HG03575 (cell line): ENCODE results near the gene PLXNA1.

Experiments
- ATAC-seq: cut with Tn5 transposase; IDR thresholded peaks from one replicate; pipeline ENCODE4 v1.9.1; 2021; ENCODE audit not compliant: unreplicated experiment, insufficient number of reproducible peaks, low FRiP score; ENCODE audit errors: extremely low read depth

PLXNA1 gene

DNA sequence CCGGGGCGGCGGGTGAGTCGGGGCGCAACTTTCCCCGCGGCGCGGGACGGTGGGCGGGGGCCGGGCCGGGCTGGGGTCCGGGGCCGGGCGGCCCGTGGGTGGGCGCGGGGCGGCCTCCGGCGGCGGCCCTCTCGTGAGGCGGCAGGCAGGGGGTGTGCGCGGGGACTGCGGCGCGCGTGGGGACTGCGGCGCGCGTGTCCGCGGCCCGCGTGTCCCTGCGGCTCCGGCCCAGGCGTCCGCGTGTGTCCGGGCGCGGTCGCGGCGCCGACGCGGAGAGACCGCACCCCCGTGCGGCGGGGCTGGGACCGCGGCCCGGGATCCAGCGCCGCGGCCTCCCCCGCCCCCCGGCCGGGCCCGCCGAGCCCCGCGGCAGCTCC, 349 bp downstream of the PLXNA1 start:
- no peak for ATAC-seq

DNA sequence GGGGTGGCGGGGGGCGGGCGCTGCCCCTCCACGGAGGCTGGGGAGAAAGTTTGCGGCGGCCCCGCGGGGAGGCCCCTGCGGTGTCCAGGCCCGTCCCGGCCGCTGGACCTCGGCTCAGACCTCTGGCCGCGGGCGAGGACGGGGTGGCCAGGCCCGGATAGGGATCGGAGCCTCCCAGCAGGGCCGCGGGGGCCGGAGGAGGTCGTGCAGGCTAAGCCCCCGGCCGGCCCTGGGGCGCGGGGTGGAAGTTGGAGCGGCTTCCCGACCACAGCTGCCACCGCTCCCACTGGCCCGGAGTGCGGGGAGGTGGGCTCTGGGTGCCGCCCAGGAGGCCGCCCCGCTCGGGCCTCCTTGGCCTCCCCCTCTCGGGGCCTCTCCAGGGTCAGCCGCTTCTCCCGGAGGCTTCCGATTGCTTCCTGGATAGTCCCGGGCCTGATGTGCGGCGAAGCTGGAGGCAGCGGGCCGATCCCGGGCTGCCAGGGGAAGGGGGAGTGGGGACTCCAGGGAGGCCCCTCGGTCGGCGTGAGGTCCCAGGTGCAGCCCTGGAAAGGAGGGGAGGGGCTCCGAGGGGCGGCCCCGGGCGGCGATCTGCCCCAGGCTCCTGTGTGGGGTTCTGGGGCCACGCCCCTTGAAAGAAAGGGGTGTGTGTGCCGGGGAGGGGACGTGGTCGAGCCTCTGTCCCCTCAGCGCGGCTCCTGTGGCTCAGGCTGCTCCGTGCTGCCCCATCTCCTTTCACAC, 907 bp downstream of the PLXNA1 start:
- ATAC-seq, result no peak

DNA sequence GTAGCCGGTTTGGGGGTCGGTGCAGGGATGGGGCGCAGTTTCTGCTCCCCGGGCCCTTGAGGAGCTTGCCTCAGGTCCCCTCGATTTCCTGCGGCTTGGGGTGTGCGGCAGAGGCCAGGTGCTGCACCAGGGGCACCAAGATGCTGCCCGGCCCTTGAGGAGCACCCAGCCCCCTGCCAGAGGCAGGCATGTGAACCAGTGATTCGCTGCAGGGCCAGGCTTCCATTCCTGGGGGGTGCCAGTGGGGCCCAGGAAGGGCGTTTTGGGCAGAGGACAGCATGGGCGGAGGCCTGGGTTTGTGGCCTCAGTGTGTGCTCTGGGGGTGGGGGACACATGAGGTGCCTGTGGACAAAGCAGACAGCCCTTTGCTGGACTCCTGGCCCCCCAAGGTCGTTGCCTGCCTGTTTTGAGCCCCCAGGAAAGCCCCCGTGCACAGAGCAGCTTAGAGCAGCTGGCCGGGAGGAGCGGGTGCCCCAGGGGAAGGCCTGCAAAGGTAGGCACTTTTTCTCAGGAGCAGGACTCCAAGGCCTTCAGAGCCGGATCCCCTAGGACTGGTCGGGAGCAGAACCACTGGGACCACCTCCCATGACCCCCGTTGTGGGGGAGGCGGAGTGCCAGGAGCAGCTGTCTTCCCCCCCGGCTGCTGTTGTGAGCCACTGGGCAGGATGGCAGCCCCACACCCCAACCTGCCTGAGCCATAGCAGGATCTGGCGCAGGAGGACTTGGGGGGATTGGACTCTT, 1.6 kb downstream of the PLXNA1 start:
- ATAC-seq, result no peak

DNA sequence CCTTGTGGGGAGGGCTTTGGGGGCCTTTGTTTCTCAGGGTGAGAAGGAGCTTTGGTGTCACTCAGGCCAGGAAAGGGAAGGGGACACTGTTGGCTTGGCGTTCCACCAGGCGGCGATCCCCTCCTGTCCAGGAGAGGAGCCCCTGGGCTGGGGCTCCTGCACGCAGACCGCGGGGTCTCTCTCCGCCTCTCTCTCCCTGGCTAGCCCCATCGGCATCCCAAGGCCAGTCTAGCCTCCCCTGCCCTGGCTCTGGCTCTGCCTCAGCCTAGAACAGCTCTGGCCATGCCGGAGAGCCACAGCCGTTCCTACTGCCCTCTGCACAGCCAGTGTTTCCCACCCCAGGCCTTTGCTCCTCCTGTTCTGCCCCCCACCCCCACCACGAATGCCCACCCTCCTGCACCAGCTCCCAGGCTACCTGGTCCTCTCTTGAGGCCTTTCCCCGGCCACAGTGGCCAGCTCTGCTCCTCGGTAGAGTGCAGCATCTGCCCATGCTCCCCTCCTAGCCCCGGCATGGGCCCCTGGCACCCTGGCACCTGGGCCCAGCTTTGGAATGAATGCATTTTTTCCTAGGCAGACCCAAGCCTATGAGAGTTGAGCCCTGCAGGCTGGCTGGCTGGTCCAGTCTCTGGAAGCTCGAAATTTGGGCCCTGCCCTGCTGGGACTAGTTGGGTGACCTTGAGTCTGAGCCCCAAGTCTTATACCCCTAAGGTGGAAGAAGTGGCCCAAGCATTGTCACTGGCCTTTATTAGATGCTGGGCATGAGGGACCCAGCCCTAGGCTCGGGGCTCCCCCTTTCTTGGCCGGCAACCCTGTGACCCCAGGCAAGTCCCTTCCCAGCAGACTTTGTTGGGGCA, 2.4 kb downstream of the PLXNA1 start:
- no peak for ATAC-seq

DNA sequence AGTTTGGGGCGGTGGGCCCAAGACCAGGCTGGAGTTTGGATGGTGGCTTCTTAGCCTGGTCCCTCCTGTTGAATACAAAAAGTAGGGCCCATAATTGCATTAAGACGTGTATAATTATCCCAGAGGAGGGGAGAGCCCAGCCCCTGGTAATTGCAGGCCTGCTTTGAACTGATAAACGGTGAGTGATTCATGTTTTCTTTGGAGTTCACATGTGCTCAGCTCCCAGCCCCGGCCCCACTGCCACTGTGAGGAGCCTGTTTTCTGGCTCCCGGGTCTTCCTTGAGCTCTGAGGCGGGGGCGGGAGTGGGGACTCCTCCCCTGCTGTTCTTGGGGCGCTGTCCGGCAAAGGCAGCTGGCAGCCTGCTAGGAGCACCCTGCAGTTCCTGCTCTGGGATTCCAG, 3.1 kb downstream of the PLXNA1 start:
- ATAC-seq, result no peak

DNA sequence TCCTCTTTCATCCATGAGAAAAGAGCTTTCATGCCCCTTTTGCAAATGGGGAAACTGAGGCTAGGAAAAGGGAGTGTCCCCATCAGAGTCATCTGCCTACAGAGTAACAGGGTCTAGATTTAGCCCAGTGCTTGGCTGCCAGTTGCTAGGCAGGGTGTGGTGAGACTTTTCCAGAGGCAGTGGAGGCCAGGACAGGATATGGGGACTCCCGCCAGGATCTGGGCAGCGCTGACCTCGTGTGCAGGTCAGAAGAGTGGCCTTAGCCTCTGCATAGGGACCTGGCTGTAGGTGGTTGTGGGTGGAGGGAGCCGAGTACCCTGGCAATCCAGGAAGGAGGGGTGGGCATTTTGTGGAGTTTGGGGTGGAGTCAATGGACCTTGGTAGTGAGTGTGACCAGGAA, 4.2 kb downstream of the PLXNA1 start:
- no peak for ATAC-seq

DNA sequence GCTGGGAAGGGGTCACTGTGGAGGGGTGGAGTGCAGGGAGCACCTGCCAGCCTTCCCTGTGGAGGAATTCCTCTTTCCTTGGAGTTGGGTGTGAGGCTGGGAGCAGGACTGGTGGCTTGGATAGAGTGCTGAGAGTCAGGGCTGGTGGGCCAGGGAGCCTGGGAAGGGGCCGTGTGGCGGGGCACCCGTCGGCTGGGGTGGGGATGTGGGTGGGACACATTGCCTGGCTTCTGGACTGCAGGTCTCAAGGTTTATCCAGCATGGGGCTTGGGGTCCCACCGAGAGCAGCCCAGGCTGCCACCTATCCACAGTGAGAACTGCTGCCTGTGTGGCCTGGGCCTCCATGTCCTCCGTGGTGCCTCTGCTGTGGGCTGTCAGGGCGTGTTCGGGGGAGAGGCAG, 4.7 kb downstream of the PLXNA1 start:
- no peak for ATAC-seq

DNA sequence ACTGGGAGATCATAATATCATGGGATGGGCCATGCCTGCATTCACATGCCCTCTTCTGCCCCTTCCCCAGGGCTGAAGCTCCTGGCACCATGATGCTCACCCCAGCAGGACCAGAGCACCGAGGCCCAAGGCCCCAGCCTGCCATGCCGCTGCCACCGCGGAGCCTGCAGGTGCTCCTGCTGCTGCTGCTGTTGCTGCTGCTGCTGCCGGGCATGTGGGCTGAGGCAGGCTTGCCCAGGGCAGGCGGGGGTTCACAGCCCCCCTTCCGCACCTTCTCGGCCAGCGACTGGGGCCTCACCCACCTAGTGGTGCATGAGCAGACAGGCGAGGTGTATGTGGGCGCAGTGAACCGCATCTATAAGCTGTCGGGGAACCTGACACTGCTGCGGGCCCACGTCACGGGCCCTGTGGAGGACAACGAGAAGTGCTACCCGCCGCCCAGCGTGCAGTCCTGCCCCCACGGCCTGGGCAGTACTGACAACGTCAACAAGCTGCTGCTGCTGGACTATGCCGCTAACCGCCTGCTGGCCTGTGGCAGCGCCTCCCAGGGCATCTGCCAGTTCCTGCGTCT, 5.6 kb downstream of the PLXNA1 start:
- no peak for ATAC-seq

DNA sequence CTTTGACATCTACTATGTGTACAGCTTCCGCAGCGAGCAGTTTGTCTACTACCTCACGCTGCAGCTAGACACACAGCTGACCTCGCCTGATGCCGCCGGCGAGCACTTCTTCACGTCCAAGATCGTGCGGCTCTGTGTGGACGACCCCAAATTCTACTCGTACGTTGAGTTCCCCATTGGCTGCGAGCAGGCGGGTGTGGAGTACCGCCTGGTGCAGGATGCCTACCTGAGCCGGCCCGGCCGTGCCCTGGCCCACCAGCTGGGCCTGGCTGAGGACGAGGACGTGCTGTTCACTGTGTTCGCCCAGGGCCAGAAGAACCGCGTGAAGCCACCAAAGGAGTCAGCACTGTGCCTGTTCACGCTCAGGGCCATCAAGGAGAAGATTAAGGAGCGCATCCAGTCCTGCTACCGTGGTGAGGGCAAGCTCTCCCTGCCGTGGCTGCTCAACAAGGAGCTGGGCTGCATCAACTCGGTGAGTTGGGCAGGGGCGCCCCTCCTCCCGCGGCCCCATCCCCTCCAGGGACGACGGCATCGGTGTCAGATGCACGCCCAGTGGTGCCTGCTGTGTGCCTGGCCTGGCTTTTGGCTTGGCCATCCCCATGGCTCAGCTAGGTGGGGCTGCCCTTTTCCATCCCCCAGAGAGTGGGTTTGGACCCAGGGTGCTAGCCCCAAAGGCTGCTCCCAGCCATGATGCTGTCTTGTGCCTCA, 6.6 kb downstream of the PLXNA1 start:
- ATAC-seq, result no peak

DNA sequence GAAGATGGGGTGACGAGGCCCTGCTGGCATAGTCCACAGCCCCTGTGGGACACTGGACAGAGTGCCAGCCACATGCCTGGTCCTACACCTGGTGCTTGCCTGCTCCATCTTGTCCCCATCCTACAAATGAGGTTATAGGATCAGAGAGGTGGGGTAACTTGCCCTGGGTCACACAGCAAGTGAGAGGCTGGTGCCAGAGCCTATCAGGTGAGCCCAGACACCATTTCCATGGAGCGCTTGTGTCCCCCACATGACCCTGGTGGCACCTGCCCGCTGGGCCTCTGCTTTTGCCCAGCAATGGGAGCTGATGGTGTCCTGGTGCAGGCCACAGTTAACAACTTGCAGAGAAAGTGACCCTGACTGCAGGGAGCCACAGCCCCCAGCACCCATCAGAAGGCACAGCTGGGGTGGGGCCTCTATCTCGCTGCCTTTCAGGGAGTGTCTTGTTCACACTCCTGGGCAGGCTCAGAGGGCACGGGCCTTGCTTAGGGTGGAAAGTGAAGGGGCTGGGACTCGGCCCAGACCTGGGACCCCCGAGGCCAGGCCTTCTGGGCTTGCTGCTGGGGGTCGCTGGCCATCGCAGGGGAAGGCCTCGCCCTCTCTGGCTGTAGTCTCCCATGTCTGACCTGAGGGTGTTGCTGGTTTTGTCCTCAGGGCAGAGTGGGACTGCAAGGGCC, 7.2 kb downstream of the PLXNA1 start:
- ATAC-seq, result no peak

DNA sequence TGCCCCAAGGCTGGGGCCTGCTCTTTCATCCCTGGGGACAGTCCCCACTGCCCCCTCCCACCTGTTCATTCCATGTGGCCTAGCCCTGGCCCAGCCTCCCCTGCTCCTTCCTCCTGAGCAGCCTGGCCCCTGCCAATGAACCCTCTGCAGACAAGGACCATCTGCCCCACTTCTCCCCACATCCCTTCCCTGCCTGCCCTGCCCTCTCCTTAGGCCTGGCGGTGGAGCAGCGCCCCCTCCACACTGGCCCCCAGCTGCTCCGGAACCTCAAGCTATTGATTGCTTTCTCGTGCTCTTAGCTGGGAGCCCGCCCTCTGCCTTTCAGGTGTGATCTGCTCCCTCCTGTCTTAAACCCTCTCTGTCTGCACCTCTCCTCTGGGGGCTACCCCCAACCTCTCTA, 8.0 kb downstream of the PLXNA1 start:
- ATAC-seq, result no peak

DNA sequence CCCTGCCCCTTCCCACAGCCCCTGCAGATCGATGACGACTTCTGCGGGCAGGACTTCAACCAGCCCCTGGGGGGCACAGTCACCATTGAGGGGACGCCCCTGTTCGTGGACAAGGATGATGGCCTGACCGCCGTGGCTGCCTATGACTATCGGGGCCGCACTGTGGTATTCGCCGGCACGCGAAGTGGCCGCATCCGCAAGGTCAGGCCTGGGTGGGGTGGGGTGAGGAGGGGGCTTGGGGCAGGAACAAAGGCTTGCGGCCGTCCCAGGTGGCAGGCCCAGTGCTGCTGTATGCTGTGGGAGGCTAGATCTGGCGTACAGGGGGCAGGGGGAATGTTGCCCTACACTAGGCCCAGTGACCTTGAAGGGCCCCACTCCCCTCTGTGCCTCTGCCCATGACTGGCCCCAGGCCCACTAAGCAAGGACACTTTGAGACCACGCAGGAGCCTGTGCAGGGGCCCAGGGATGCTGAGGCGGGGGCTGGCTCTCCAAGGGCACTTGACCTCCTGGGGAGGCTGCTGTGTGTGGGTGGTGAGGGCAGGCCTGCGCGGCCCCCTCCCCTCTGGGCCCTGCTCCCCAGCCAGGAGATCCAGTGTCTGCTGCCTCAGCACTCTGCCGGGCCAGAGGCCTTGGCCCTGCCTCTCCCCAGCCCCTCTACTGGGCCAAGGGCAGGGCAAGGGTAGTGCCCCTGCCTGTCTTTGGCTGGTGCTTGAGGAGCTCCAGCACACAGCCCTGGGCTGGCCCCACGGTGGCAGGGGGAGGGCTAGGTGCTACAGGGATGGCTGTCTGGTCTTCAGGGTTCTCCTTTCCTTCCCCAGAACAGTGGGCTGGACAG, 8.7 kb downstream of the PLXNA1 start:
- ATAC-seq, result no peak

DNA sequence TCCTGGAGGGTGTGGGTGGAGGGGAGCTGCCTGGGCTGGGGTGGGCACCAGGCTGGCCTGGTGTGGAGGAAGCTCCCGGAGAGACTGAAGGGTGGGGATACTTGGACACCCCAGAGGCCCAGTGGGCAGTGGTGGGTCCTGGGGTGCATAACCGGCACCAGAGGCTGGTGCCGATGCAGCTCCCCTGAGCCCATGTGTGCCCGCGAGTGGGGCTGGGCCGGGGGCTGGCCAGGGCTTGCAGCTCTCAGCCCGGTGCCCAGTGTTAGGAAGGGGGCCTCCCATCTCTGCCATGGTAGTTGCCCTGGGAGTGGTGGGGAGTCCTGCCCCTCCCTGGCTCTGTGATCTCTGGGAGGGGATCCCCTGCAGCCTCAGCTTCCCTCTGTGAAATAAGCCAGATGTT, 9.3 kb downstream of the PLXNA1 start:
- ATAC-seq, result no peak

DNA sequence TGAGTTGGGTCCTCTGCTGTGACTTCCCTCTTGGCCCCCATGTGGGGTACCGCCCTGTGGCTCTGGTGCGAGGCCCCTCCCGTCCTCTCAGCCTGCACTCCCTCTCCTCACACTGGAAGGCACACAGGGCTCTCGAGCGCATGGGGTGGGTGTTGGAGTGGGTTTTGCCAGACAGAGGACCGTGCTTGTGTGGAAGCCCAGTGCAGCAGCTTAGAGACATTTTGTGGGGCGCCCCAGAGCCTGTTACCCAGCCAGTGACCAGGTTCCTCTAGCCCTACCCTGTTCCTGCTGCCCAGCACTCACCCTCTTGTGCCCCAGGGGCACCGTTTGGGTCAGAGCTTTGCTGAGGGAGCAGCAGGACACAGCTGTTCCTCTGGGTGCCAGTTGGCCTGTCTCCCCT, 9.9 kb downstream of the PLXNA1 start:
- ATAC-seq, result no peak

DNA sequence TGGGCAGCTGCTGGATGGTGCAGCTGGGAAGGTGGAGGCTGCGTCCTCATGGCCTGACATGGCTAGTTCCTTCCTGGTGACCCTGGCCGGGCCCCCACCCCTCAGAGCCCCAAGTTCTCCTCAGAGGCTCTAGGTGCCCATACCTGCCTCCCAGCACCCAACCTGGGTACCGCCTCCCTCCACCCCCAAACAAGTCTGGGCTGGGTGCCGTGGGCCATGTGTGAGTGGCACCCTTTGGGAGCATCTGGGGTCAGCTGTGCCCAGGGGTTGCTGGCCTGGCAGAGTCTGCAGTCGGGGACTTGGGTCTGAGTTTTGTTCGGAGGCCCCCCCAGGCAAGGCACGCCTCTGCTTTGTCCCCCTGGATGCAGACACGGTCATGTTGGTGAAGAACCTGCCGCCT, 10.5 kb downstream of the PLXNA1 start:
- no peak for ATAC-seq

DNA sequence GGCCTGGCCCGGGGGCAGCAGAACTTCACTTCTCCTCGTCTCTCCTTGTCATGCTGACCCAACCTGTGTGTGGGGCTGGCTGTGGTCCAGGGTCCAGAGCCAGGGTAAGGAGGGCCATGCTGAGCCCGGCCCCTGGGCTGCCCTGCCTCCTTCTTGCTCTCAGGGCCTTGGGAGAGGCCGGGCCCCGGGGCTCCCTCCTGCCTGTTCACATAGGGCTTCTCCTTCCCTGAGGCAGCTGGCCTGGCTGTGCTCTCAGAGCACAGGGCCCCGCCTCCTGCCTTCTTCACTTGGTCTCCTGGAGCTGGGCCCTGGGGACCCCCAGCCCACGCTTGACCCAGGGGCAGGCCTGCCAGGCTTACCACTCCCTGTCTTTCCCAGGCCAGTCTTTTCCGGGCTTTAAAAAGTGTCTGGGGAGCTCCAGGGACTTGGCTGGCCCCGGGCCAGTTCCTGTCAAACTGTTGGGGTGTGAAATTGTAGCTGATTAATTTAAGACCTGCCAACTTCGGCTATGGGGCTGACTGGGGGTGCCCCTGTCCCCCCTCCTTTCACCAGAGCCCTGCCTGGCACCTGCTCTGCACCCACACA, 11.8 kb downstream of the PLXNA1 start:
- no peak for ATAC-seq

DNA sequence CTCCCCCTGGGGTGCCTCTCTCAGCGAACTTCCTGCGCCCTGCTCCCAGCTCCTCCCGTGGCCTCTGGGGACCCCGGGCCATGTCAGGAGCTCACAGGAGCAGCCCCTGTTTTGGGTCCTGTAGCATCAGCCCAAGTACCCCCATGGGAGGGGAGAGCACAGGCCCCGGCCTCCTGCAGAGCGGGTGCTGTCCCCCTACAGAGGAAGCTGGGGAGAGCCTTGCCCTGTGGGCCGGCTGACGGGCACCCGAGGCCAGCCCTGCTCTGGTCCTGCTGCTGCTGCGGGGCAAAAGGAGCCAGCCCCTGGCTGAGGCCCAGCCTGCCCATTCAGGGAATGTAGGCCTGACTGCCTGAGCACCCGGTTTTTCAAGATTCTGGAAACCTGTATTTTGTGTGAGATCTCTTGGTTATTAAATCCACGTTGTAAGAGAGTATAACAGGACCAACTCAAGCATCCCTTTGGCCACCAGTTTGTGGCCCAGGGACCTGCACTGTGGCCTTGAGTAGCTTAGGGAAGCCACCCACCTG, 12.4 kb downstream of the PLXNA1 start:
- ATAC-seq, result no peak
